GM12801 (cell line): ENCODE results near the gene STRBP.

Experiments used
- CTCF ChIP-seq: IDR thresholded peaks from one replicate; pipeline ENCODE4 v1.5.1; 2011; ENCODE audit warnings: control low read depth; ENCODE audit not compliant: insufficient read length; ENCODE audit errors: extremely low read depth

STRBP gene

GRCh38 chr9:123268465-123269259 lies at the start of gene STRBP:
Gene STRBP, minus strand, starts transcription at chr9:123268586. Its CDS starts 84,452 bp downstream, at chr9:123184134.
- TF ChIP-seq CTCF: no peak

- TF ChIP-seq CTCF: no peak
These were observed 47.8 kb upstream of the STRBP start for GRCh38 chr9:123316053-123316718.

- no peak for TF ChIP-seq CTCF
These were observed 47.2 kb upstream of the STRBP start for GRCh38 chr9:123315635-123316034.

- TF ChIP-seq CTCF: no peak
These were observed 46.2 kb upstream of the STRBP start for GRCh38 chr9:123314617-123315016.

- no peak for TF ChIP-seq CTCF
These were observed 44.0 kb upstream of the STRBP start for GRCh38 chr9:123312306-123312877.

- TF ChIP-seq CTCF: no peak
These were observed 42.9 kb upstream of the STRBP start for GRCh38 chr9:123311250-123311752.

GRCh38 chr9:123310551-123311249 lies 42.3 kb upstream of the STRBP start:
- TF ChIP-seq CTCF: no peak
